HepG2 (cell line): Measurements from ENCODE around the gene PCSK5. TPM values are rescaled to one million over a fixed set of nuclear protein-coding genes. Genes with fewer than 3 reads are reported as not detected.

Source experiments
- ATAC-seq: fragments of 200-7000 bp; cut with Tn5 transposase; 3 replicates; pipeline ENCODE4 v1.9.1; 2020; ENCODE audit warnings: mild to moderate bottlenecking, moderate library complexity
- BruUV-seq: library from RNA; stranded (reverse); fragments of 400-500 nt; replicated peaks from 2 replicates; lab custom pipeline; 2021; lab: Mats Ljungman, UMichigan
- CTCF ChIA-PET: fragments of 300-600 bp; formaldehyde crosslinking; extraction: SDS; loops from one replicate; lab custom pipeline; 2021; ENCODE audit warnings: low total read pairs, inconsistent platforms, low intra/inter-chr PET ratio; lab: Yijun Ruan, JAX
- POLR2A ChIA-PET: fragments of 350-600 bp; sonication (Branson Sonifier 250); formaldehyde crosslinking; loops from one replicate; lab custom pipeline; 2020; ENCODE audit warnings: antibody characterized with exemption, inconsistent platforms; lab: Yijun Ruan, JAX
- DNase-seq: peaks from one replicate; pipeline ENCODE4 v3.0.0-alpha.2; 2015; ENCODE audit warnings: low spot score
- FAIRE-seq: peaks from 3 replicates; lab custom pipeline; 2011; peaks lifted over from hg19 to GRCh38; lab: Jason Lieb, UNC
- H2AFZ ChIP-seq: one replicate; pipeline ENCODE4 v1.6.1; 2011; ENCODE audit warnings: low read length, inconsistent platforms
- H3K27ac ChIP-seq: fragments of 300-600 bp; 3 replicates; pipeline ENCODE4 v1.8.0; 2011; ENCODE audit warnings: mixed run types, mild to moderate bottlenecking, mixed read lengths, low read length, inconsistent platforms; ENCODE audit not compliant: insufficient read depth; ENCODE audit errors: extremely low read length
- H3K27me3 ChIP-seq, 2 experiments: fragments of 200-600 bp in 1 of 2; 2 replicates in 1 of 2; 3 replicates in 1 of 2; pipeline versions ENCODE4 v1.6.0 to v1.8.0; 2011; ENCODE audit warnings: low read length in 2 of 2, mild to moderate bottlenecking in 2 of 2, moderate library complexity in 2 of 2, inconsistent platforms in 1 of 2; ENCODE audit not compliant: insufficient read depth in 2 of 2, control insufficient read depth in 1 of 2
- H3K36me3 ChIP-seq, 2 experiments: fragments of 200-600 bp in 1 of 2; replicated peaks in 1 of 2; 2 replicates in 1 of 2; 3 replicates in 1 of 2; pipeline versions ENCODE4 v1.5.1 to v1.8.0; 2011; ENCODE audit warnings: low read length in 2 of 2, inconsistent platforms in 1 of 2; ENCODE audit not compliant: insufficient read depth in 2 of 2, control insufficient read depth in 1 of 2
- H3K4me1 ChIP-seq: 2 replicates; pipeline ENCODE4 v1.5.1; 2012; ENCODE audit warnings: low read length, inconsistent platforms; ENCODE audit not compliant: insufficient read depth
- H3K4me2 ChIP-seq: 2 replicates; pipeline ENCODE4 v1.6.0; 2011; ENCODE audit warnings: low read depth, low read length, inconsistent platforms
- H3K4me3 ChIP-seq, 3 experiments: fragments of 200-600 bp in 1 of 3; sonication (generic), shearing (Covaris generic) in 1 of 3; replicated peaks in 1 of 3; 2 replicates each; pipeline ENCODE4 v1.5.1; 2011 to 2016; ENCODE audit warnings: low read length in 3 of 3, inconsistent platforms in 2 of 3, low read depth in 2 of 3, mild to moderate bottlenecking in 2 of 3, control low read depth in 1 of 3, mixed read lengths in 1 of 3; ENCODE audit not compliant: insufficient read depth in 1 of 3
- H3K79me2 ChIP-seq: one replicate; pipeline ENCODE4 v1.6.1; 2011; ENCODE audit warnings: low read length, inconsistent platforms; ENCODE audit not compliant: insufficient read depth
- H3K9ac ChIP-seq: 2 replicates; pipeline ENCODE4 v1.6.0; 2011; ENCODE audit warnings: mild to moderate bottlenecking, low read depth, low read length, inconsistent platforms; ENCODE audit not compliant: insufficient read depth
- H3K9me3 ChIP-seq: 2 replicates; pipeline ENCODE4 v1.5.1; 2012; ENCODE audit warnings: mild to moderate bottlenecking, low read length
- H4K20me1 ChIP-seq: 2 replicates; pipeline ENCODE4 v1.6.0; 2011; ENCODE audit warnings: inconsistent platforms, mild to moderate bottlenecking, low read length, moderate library complexity; ENCODE audit not compliant: insufficient read depth
- AGO2 ChIP-seq: fragments of 200-400 bp; formaldehyde crosslinking; optimal IDR thresholded peaks from 2 replicates; pipeline ENCODE3; 2017; ENCODE audit warnings: mild to moderate bottlenecking, low read depth, low read length, moderate library complexity
- ATF1 ChIP-seq: IDR thresholded peaks from 2 replicates; pipeline ENCODE4 v1.6.1; 2016; ENCODE audit warnings: mild to moderate bottlenecking, control low read depth
- EHMT2 ChIP-seq: fragments of 200-600 bp; sonication (generic); IDR thresholded peaks from 2 replicates; pipeline ENCODE4 v1.7.0; 2017; ENCODE audit warnings: antibody characterized with exemption, low read depth, low read length, borderline replicate concordance
- HNRNPUL1 ChIP-seq: fragments of 200-400 bp; formaldehyde crosslinking; IDR thresholded peaks from 2 replicates; pipeline ENCODE4 v1.6.1; 2017; ENCODE audit warnings: low read depth, mild to moderate bottlenecking, low read length, moderate library complexity
- MXI1 ChIP-seq: IDR thresholded peaks from 3 replicates; pipeline ENCODE4 v1.6.1; 2012; ENCODE audit warnings: low read depth, low read length, inconsistent platforms, borderline replicate concordance
- PAX8 ChIP-seq: sonication (generic); formaldehyde crosslinking; IDR thresholded peaks from 2 replicates; pipeline ENCODE4 v1.8.0; 2022; ENCODE audit warnings: mild to moderate bottlenecking, missing genetic modification reagents, borderline replicate concordance
- POGZ ChIP-seq: sonication (generic); formaldehyde crosslinking; IDR thresholded peaks from 2 replicates; pipeline ENCODE4 v1.4.0; 2020; ENCODE audit warnings: mild to moderate bottlenecking, missing genetic modification reagents
- SRY ChIP-seq: sonication (generic); formaldehyde crosslinking; IDR thresholded peaks from 2 replicates; pipeline ENCODE4 v1.8.0; 2022; ENCODE audit warnings: mild to moderate bottlenecking, missing genetic modification reagents
- ZNF619 ChIP-seq: sonication (generic); formaldehyde crosslinking; IDR thresholded peaks from 2 replicates; pipeline ENCODE4 v1.4.0; 2020; ENCODE audit warnings: mild to moderate bottlenecking, missing genetic modification reagents
- WGBS: methylation state at CpG from one replicate; pipeline ENCODE4 v1.1.6; 2017; ENCODE audit warnings: low lambda C conversion rate; 5-methylcytosine and 5-hydroxymethylcytosine counted together
- in situ Hi-C: cut with HindIII; loops from 2 replicates; pipeline ENCODE4 v1.10.0; 2017; ENCODE audit warnings: low pct_unique_long_range_greater_than_20kb; ENCODE audit not compliant: extremely low pct_ligation_motif_present
- intact Hi-C: fragments of 100-400 bp; cut with micrococcal nuclease; formaldehyde crosslinking; loops from one replicate; pipeline ENCODE4 v1.10.0; 2022; ENCODE audit not compliant: unreplicated experiment
- polyA plus RNA-seq, 8 experiments: library from polyadenylated mRNA; depleted of rRNA in 3 of 8; stranded (reverse) in 7 of 8; unstranded in 1 of 8; fragments of >200 nt; fragmentation: Illumina TruSeq in 4 of 8; extraction: Trizol in 4 of 8; gene quantifications; 2 replicates each; pipeline versions ENCODE4 v1.2.1 to v1.2.3, GENCODE V29; 2011 to 2016; ENCODE audit warnings: low read depth in 4 of 8, missing spikeins in 1 of 8, mixed read lengths in 1 of 8; ENCODE audit not compliant: insufficient read depth in 1 of 8
- total RNA-seq, 5 experiments: library from RNA; depleted of rRNA; stranded (reverse); fragments of >200 nt; fragmentation: Illumina TruSeq; extraction: Trizol; gene quantifications; 2 replicates each; pipeline ENCODE4 v1.2.3, GENCODE V29; 2016; ENCODE audit warnings: low read depth in 1 of 5
- TF ChIP-seq, protein P1 (sequence below): sonication (generic); formaldehyde crosslinking; IDR thresholded peaks from 2 replicates; pipeline ENCODE4 v1.5.1; 2020; ENCODE audit warnings: missing genetic modification reagents, mild to moderate bottlenecking, borderline replicate concordance

The PCSK5 gene
- total and polyA plus RNA-seq, 2 of the 13 experiments (the other 11 are each of a cell fraction or from before 2014, with no cell fraction given), result 0.55 to 0.66 TPM

GRCh38 chr9:75892216-75892911 is 1.9 kb downstream of the PCSK5 start:
- in situ Hi-C loops, result no loop called here
- POLR2A ChIA-PET, result no interaction called here

More at GRCh38 chr9:75892216-75892911, 1.9 kb downstream of the PCSK5 start:
- Histone ChIP-seq H3K9me3 (no peaks in the 10 kb centered on the region), H2AFZ (no peak overlapping the region), H3K4me1 (peaks cover 19% of the 10 kb centered on the region), H3K9ac (no peak overlapping the region), H4K20me1 (no peaks in the 10 kb centered on the region), H3K36me3 (no peaks in the 10 kb centered on the region), H3K27me3 (peaks cover 0 to 38% of the 10 kb centered on the region in 2 experiments; a peak in 4 of 5 replicates), H3K4me2 (peak overlapping the region; percentile 81), H3K4me3 (peak overlapping the region in 2 of 3 experiments; percentile 35 to 77; a peak in 3 of 6 replicates), H3K79me2 (no peaks in the 10 kb centered on the region), H3K27ac (no peak overlapping the region)
- ATAC-seq (no peak), DNase-seq (no peak), FAIRE-seq (no peak)
- no TSS peak for BruUV-seq
- TF ChIP-seq POGZ (CRISPR knock-in tag) (no peak), HNRNPUL1 (no peak), SRY (no peak), ATF1 (no peak), ZNF619 (CRISPR knock-in tag) (no peak), PAX8 (no peak), EHMT2 (no peak), AGO2 (no peak), MXI1 (no peak)
- TF ChIP-seq, protein P1, sequence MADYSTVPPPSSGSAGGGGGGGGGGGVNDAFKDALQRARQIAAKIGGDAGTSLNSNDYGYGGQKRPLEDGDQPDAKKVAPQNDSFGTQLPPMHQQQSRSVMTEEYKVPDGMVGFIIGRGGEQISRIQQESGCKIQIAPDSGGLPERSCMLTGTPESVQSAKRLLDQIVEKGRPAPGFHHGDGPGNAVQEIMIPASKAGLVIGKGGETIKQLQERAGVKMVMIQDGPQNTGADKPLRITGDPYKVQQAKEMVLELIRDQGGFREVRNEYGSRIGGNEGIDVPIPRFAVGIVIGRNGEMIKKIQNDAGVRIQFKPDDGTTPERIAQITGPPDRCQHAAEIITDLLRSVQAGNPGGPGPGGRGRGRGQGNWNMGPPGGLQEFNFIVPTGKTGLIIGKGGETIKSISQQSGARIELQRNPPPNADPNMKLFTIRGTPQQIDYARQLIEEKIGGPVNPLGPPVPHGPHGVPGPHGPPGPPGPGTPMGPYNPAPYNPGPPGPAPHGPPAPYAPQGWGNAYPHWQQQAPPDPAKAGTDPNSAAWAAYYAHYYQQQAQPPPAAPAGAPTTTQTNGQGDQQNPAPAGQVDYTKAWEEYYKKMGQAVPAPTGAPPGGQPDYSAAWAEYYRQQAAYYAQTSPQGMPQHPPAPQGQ (CRISPR knock-in tag), result no peak
- 6% methylated on average over 27 of the region's 31 CpGs for WGBS
- intact Hi-C loops, result loop anchor here (5.0 to 10.0 kb wide), 2 partner anchors 135 to 412 kb away; no protein-coding TSS in a partner anchor
- CTCF ChIA-PET, result no interaction called here
